Panc1 (cell line): Measurements from ENCODE around the gene ABCF2. TPM values are rescaled to one million over a fixed set of nuclear protein-coding genes. Genes with fewer than 3 reads are reported as not detected.

Source experiments
- ATAC-seq: fragments of 200-7000 bp; cut with Tn5 transposase; 2 replicates; pipeline ENCODE4 v1.9.1; 2020; ENCODE audit warnings: mild to moderate bottlenecking, moderate library complexity
- BruUV-seq: library from RNA; stranded (reverse); fragments of 400-500 nt; replicated peaks from 2 replicates; lab custom pipeline; 2021; lab: Mats Ljungman, UMichigan
- CTCF ChIA-PET: fragments of 300-600 bp; sonication (Branson Sonifier 250); formaldehyde crosslinking; loops from one replicate; lab custom pipeline; 2022; ENCODE audit warnings: antibody characterized with exemption; lab: Charles Lee
- POLR2A ChIA-PET: fragments of 300-600 bp; sonication (Branson Sonifier 250); formaldehyde crosslinking; loops from one replicate; lab custom pipeline; 2022; ENCODE audit warnings: antibody characterized with exemption; lab: Charles Lee
- DNase-seq: peaks from one replicate; pipeline ENCODE4 v3.0.0-alpha.2; 2010; ENCODE audit warnings: low read depth, low spot score
- H3K27ac ChIP-seq: 2 replicates; pipeline ENCODE4 v1.5.1; 2011; ENCODE audit warnings: mild to moderate bottlenecking, low read length, inconsistent platforms
- H3K27me3 ChIP-seq: fragments of 200-500 bp; sonication (Bioruptor generic); 2 replicates; pipeline ENCODE4 v1.6.0; 2014; ENCODE audit warnings: low read length, inconsistent platforms; ENCODE audit not compliant: control insufficient read depth, insufficient read depth
- H3K36me3 ChIP-seq: fragments of 200-500 bp; sonication (Bioruptor generic); 2 replicates; pipeline ENCODE4 v1.5.1; 2014; ENCODE audit warnings: inconsistent platforms, mild to moderate bottlenecking, low read length, moderate library complexity; ENCODE audit not compliant: control insufficient read depth, insufficient read depth
- H3K4me1 ChIP-seq: 2 replicates; pipeline ENCODE4 v1.5.1; 2011; ENCODE audit warnings: inconsistent platforms, mild to moderate bottlenecking, low read length, moderate library complexity; ENCODE audit not compliant: control insufficient read depth, insufficient read depth
- H3K4me3 ChIP-seq, 2 experiments: 2 replicates each; pipeline ENCODE4 v1.5.1; 2011 to 2012; ENCODE audit warnings: low read depth in 2 of 2, low read length in 2 of 2, mild to moderate bottlenecking in 2 of 2, inconsistent platforms in 1 of 2, moderate library complexity in 1 of 2
- H3K9me3 ChIP-seq: fragments of 200-500 bp; sonication (Bioruptor generic); 2 replicates; pipeline ENCODE4 v1.5.1; 2014; ENCODE audit warnings: low read depth, mild to moderate bottlenecking, inconsistent platforms, low read length, moderate library complexity; ENCODE audit not compliant: control insufficient read depth, insufficient read depth
- POLR2AphosphoS5 ChIP-seq: IDR thresholded peaks from 2 replicates; pipeline ENCODE4 v1.6.1; 2012; ENCODE audit warnings: mild to moderate bottlenecking, low read depth, low read length, moderate library complexity
- SIN3A ChIP-seq: IDR thresholded peaks from 2 replicates; pipeline ENCODE4 v1.6.1; 2012; ENCODE audit warnings: low read depth, mild to moderate bottlenecking, low read length, moderate library complexity, borderline replicate concordance; ENCODE audit not compliant: insufficient read depth
- TCF7L2 ChIP-seq: IDR thresholded peaks from 2 replicates; pipeline ENCODE4 v1.6.1; 2011; ENCODE audit warnings: mild to moderate bottlenecking, low read depth, low read length, inconsistent platforms
- in situ Hi-C: cut with HindIII; loops from 2 replicates; pipeline ENCODE4 v1.10.0; 2016; ENCODE audit warnings: low sequenced_read_pairs, low pct_unique_long_range_greater_than_20kb
- intact Hi-C: fragments of 100-400 bp; cut with micrococcal nuclease; formaldehyde crosslinking; loops from one replicate; pipeline ENCODE4 v1.10.0; 2022; ENCODE audit not compliant: unreplicated experiment
- total RNA-seq: library from RNA; stranded (reverse); gene quantifications from one replicate; pipeline ENCODE4 v1.2.1, GENCODE V29; 2021; ENCODE audit not compliant: unreplicated experiment
- TF ChIP-seq, protein P1 (sequence below): fragments of 450-650 bp; IDR thresholded peaks from 2 replicates; pipeline ENCODE4 v1.5.1; 2017; ENCODE audit warnings: mild to moderate bottlenecking
- TF ChIP-seq, protein P2 (sequence below), 2 experiments: IDR thresholded peaks; 2 replicates each; pipeline ENCODE4 v1.6.1; 2011 to 2012; ENCODE audit warnings: low read depth in 2 of 2, control low read depth in 1 of 2, low read length in 1 of 2, mild to moderate bottlenecking in 1 of 2, moderate library complexity in 1 of 2; ENCODE audit not compliant: insufficient read depth in 1 of 2

ABCF2 gene
- total RNA-seq, 1 experiment from 2014 or later: 64.4 TPM

DNA sequence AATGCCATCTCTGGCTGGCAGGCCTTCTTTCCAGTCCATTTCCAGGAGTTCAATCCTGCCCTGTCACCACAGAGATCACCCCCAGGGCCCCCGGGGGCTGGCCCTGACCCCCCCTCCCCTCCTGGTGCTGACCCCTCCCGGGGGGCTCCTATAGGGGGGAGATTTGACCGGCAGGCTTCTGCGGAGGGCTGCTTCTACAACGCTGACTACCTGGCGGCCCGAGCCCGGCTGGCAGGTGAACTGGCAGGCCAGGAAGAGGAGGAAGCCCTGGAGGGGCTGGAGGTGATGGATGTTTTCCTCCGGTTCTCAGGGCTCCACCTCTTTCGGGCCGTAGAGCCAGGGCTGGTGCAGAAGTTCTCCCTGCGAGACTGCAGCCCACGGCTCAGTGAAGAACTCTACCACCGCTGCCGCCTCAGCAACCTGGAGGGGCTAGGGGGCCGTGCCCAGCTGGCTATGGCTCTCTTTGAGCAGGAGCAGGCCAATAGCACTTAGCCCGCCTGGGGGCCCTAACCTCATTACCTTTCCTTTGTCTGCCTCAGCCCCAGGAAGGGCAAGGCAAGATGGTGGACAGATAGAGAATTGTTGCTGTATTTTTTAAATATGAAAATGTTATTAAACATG lies 11.3 kb upstream of the ABCF2 start:
- TF ChIP-seq SIN3A: no peak
- no peak for TF ChIP-seq TCF7L2
- TF ChIP-seq, protein P1, sequence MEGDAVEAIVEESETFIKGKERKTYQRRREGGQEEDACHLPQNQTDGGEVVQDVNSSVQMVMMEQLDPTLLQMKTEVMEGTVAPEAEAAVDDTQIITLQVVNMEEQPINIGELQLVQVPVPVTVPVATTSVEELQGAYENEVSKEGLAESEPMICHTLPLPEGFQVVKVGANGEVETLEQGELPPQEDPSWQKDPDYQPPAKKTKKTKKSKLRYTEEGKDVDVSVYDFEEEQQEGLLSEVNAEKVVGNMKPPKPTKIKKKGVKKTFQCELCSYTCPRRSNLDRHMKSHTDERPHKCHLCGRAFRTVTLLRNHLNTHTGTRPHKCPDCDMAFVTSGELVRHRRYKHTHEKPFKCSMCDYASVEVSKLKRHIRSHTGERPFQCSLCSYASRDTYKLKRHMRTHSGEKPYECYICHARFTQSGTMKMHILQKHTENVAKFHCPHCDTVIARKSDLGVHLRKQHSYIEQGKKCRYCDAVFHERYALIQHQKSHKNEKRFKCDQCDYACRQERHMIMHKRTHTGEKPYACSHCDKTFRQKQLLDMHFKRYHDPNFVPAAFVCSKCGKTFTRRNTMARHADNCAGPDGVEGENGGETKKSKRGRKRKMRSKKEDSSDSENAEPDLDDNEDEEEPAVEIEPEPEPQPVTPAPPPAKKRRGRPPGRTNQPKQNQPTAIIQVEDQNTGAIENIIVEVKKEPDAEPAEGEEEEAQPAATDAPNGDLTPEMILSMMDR: no peak
- TF ChIP-seq, protein P2, sequence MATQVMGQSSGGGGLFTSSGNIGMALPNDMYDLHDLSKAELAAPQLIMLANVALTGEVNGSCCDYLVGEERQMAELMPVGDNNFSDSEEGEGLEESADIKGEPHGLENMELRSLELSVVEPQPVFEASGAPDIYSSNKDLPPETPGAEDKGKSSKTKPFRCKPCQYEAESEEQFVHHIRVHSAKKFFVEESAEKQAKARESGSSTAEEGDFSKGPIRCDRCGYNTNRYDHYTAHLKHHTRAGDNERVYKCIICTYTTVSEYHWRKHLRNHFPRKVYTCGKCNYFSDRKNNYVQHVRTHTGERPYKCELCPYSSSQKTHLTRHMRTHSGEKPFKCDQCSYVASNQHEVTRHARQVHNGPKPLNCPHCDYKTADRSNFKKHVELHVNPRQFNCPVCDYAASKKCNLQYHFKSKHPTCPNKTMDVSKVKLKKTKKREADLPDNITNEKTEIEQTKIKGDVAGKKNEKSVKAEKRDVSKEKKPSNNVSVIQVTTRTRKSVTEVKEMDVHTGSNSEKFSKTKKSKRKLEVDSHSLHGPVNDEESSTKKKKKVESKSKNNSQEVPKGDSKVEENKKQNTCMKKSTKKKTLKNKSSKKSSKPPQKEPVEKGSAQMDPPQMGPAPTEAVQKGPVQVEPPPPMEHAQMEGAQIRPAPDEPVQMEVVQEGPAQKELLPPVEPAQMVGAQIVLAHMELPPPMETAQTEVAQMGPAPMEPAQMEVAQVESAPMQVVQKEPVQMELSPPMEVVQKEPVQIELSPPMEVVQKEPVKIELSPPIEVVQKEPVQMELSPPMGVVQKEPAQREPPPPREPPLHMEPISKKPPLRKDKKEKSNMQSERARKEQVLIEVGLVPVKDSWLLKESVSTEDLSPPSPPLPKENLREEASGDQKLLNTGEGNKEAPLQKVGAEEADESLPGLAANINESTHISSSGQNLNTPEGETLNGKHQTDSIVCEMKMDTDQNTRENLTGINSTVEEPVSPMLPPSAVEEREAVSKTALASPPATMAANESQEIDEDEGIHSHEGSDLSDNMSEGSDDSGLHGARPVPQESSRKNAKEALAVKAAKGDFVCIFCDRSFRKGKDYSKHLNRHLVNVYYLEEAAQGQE (IDR thresholded peaks at IDR 0.05; ENCODE audit: insufficient read depth in 1 of 2, low read depth in 2 of 2, low read length in 1 of 2): no peak
- no peak for TF ChIP-seq POLR2AphosphoS5
- H3K36me3 ChIP-seq: no peaks in the 10 kb centered on the region; the same call in none of the 2 replicates
- DNase-seq (no peak), ATAC-seq (no peak)
- ChIA-PET CTCF (no interaction called here), POLR2A (no interaction called here)
- H3K9me3 ChIP-seq: no peaks in the 10 kb centered on the region
- no peak overlapping the region for H3K27ac ChIP-seq
- in situ Hi-C loops: no loop called here
- no peaks in the 10 kb centered on the region for H3K27me3 ChIP-seq
- H3K4me1 ChIP-seq: peaks cover 7% of the 10 kb centered on the region
- BruUV-seq: no TSS peak
- H3K4me3 ChIP-seq: no peak overlapping the region
- intact Hi-C loops: no loop called here

DNA sequence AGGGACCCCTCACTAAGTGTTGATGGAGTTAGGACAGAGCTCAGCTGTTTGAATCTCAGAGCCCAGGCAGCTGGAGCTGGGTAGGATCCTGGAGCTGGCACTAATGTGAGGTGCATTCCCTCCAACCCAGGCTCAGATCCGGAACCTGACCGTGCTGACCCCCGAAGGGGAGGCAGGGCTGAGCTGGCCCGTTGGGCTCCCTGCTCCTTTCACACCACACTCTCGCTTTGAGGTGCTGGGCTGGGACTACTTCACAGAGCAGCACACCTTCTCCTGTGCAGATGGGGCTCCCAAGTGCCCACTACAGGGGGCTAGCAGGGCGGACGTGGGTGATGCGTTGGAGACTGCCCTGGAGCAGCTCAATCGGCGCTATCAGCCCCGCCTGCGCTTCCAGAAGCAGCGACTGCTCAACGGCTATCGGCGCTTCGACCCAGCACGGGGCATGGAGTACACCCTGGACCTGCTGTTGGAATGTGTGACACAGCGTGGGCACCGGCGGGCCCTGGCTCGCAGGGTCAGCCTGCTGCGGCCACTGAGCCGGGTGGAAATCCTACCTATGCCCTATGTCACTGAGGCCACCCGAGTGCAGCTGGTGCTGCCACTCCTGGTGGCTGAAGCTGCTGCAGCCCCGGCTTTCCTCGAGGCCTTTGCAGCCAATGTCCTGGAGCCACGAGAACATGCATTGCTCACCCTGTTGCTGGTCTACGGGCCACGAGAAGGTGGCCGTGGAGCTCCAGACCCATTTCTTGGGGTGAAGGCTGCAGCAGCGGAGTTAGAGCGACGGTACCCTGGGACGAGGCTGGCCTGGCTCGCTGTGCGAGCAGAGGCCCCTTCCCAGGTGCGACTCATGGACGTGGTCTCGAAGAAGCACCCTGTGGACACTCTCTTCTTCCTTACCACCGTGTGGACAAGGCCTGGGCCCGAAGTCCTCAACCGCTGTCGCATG lies 10.5 kb upstream of the ABCF2 start:
- Histone ChIP-seq H3K27ac (no peak overlapping the region), H3K36me3 (no peaks in the 10 kb centered on the region; the same call in none of the 2 replicates), H3K9me3 (no peaks in the 10 kb centered on the region), H3K27me3 (no peaks in the 10 kb centered on the region), H3K4me3 (no peak overlapping the region), H3K4me1 (peaks cover 9% of the 10 kb centered on the region)
- ATAC-seq (no peak), DNase-seq (no peak)
- POLR2A ChIA-PET: interaction anchor here (0.5 kb wide), 1 partner anchor 324 kb away, joined by 9 read pairs; no protein-coding TSS in a partner anchor
- TF ChIP-seq, protein P1: no peak
- no peak for TF ChIP-seq TCF7L2
- CTCF ChIA-PET: no interaction called here
- in situ Hi-C loops: no loop called here
- intact Hi-C loops: no loop called here
- no TSS peak for BruUV-seq
